Ovary (tissue), 3 donors: Measurements from ENCODE around the gene OVCH1.

Source experiments
- POLR2A ChIP-seq: fragments of 450-650 bp; IDR thresholded peaks from one replicate; pipeline ENCODE4 v1.6.1; 2017; ENCODE audit warnings: antibody characterized with exemption, mild to moderate bottlenecking, moderate library complexity
- TF ChIP-seq, protein P1 (sequence below), 3 donors: fragments of 450-650 bp in 2 of 3; fragments of 200-600 bp in 1 of 3; IDR thresholded peaks; one replicate each; pipeline versions ENCODE4 v1.5.1 to v1.8.0; 2016 to 2022; ENCODE audit warnings: antibody characterized with exemption in 3 of 3, mild to moderate bottlenecking in 1 of 3
- donor health status: DM: no; HTN: no; CAD: no.

DNA sequence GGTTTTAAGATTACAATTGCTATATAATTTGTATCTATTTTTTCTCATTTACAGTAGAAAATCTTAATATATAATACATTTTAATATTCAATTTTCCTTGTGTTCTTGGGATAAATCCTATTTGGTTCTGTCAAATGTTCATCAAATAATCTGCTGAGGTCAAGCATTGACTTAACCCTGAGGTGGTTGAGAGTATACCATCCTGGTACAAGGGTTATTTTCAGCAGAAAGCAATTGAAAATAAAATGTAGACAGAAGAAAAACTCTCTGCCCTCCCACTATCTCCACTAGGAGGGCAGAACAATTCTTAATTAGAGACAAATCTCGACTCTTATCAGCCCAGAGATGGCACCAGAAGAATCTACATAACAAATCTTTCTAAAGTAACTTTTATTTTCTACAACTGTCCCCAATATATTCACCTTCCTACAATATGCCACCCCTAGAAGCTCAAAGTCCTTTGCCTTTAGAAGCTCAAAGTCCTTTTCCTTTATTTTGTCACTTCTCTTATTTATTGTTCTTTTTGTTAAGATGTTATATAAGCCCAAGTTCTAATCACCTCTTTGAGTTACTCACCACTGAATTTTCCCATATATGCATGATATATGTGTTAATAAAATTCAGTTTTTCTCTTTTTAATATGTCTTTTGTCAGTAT lies 58.6 kb downstream of the OVCH1 start:
- no peak for TF ChIP-seq POLR2A
- TF ChIP-seq, protein P1, sequence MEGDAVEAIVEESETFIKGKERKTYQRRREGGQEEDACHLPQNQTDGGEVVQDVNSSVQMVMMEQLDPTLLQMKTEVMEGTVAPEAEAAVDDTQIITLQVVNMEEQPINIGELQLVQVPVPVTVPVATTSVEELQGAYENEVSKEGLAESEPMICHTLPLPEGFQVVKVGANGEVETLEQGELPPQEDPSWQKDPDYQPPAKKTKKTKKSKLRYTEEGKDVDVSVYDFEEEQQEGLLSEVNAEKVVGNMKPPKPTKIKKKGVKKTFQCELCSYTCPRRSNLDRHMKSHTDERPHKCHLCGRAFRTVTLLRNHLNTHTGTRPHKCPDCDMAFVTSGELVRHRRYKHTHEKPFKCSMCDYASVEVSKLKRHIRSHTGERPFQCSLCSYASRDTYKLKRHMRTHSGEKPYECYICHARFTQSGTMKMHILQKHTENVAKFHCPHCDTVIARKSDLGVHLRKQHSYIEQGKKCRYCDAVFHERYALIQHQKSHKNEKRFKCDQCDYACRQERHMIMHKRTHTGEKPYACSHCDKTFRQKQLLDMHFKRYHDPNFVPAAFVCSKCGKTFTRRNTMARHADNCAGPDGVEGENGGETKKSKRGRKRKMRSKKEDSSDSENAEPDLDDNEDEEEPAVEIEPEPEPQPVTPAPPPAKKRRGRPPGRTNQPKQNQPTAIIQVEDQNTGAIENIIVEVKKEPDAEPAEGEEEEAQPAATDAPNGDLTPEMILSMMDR (IDR thresholded peaks at IDR 0.05) = no peak
